Naive B cell (primary cell): Measurements from ENCODE around the gene CDK17. TPM values are rescaled to one million over a fixed set of nuclear protein-coding genes. Genes with fewer than 3 reads are reported as not detected.
A peak's percentile ranks its signal among the peaks of the same experiment; 100 is the strongest.

Experiments used
- ATAC-seq, 2 donors: fragments of 150-1000 bp; cut with Tn5 transposase; 2 replicates each; pipeline ENCODE4 v1.10.0; 2021; ENCODE audit warnings: low read depth in 2 of 2, mild to moderate bottlenecking in 2 of 2, moderate library complexity in 2 of 2
- DNase-seq: peaks from one replicate; pipeline ENCODE4 v3.0.0; 2022
- H3K27ac Mint-ChIP-seq, 6 donors: one replicate each; pipeline ENCODE4 v1.8.0; 2020 to 2022; ENCODE audit warnings: mild to moderate bottlenecking in 6 of 6, mixed read lengths in 6 of 6, moderate library complexity in 5 of 6, inconsistent platforms in 2 of 6
- H3K27me3 Mint-ChIP-seq, 3 donors: one replicate each; pipeline ENCODE4 v1.8.0; 2021 to 2022; ENCODE audit warnings: mixed read lengths in 3 of 3, mild to moderate bottlenecking in 1 of 3
- H3K36me3 Mint-ChIP-seq, 2 donors: one replicate each; pipeline ENCODE4 v1.8.0; 2020 to 2022; ENCODE audit warnings: mixed read lengths in 2 of 2, inconsistent platforms in 1 of 2, mild to moderate bottlenecking in 1 of 2
- H3K4me1 Mint-ChIP-seq, 3 donors: one replicate each; pipeline ENCODE4 v1.8.0; 2020 to 2022; ENCODE audit warnings: mixed read lengths in 3 of 3, inconsistent platforms in 1 of 3, mild to moderate bottlenecking in 1 of 3, moderate library complexity in 1 of 3
- H3K4me3 Mint-ChIP-seq, 8 donors: one replicate each; pipeline ENCODE4 v1.8.0; 2020 to 2022; ENCODE audit warnings: mild to moderate bottlenecking in 8 of 8, mixed read lengths in 8 of 8, moderate library complexity in 8 of 8, inconsistent platforms in 2 of 8
- H3K9me3 Mint-ChIP-seq, 7 donors: one replicate each; pipeline ENCODE4 v1.8.0; 2020 to 2022; ENCODE audit warnings: mixed read lengths in 7 of 7, mild to moderate bottlenecking in 5 of 7, inconsistent platforms in 2 of 7, moderate library complexity in 1 of 7
- polyA plus RNA-seq, 6 donors: library from polyadenylated mRNA; unstranded; fragments of 300-500 nt; fragmentation: Illumina TruSeq; gene quantifications; one replicate each; pipeline ENCODE4 v1.2.3, GENCODE V29; 2021; ENCODE audit warnings: low read depth in 6 of 6

The CDK17 gene
- polyA plus RNA-seq, 6 donors from 2014 or later = 21.4 to 39.0 (median 23.9) TPM

- Mint-ChIP-seq H3K27me3 (no peaks in the 10 kb centered on the region), H3K4me3 (no peak overlapping the region), H3K4me1 (peaks cover 6 to 20% (median 9%) of the 10 kb centered on the region in 3 donors), H3K36me3 (peaks cover 0 to 6% of the 10 kb centered on the region in 2 donors), H3K27ac (no peak overlapping the region), H3K9me3 (peaks cover 0 to 3% (median 0%) of the 10 kb centered on the region in 7 donors)
- no peak for DNase-seq
- ATAC-seq = no peak
Measured at GRCh38 chr12:96313606-96314005, 86.6 kb downstream of the CDK17 start.

- Mint-ChIP-seq H3K9me3 (no peaks in the 10 kb centered on the region), H3K27ac (no peak overlapping the region), H3K27me3 (no peaks in the 10 kb centered on the region), H3K4me1 (peaks cover 6 to 28% (median 6%) of the 10 kb centered on the region in 3 donors), H3K36me3 (peaks cover 0 to 6% of the 10 kb centered on the region in 2 donors), H3K4me3 (no peak overlapping the region)
- DNase-seq (no peak), ATAC-seq (no peak)
Measured at GRCh38 chr12:96311191-96311590, 89.0 kb downstream of the CDK17 start.

- peaks cover 0 to 6% of the 10 kb centered on the region in 2 donors for H3K36me3 Mint-ChIP-seq
- no peak for DNase-seq
- no peak for ATAC-seq
- peaks cover 6 to 23% (median 6%) of the 10 kb centered on the region in 3 donors for H3K4me1 Mint-ChIP-seq
- H3K4me3 Mint-ChIP-seq = no peak overlapping the region
- H3K27ac Mint-ChIP-seq = no peak overlapping the region
- no peaks in the 10 kb centered on the region for H3K27me3 Mint-ChIP-seq
- H3K9me3 Mint-ChIP-seq = no peaks in the 10 kb centered on the region
Measured at GRCh38 chr12:96310067-96310466, 90.2 kb downstream of the CDK17 start.

GRCh38 chr12:96308881-96309280 lies 91.4 kb downstream of the CDK17 start:
- Mint-ChIP-seq H3K27ac (peak overlapping the region in 5 of 6 donors; percentile 5 to 75 (median 37)), H3K36me3 (peaks cover 0 to 6% of the 10 kb centered on the region in 2 donors), H3K4me1 (peaks cover 0 to 14% (median 6%) of the 10 kb centered on the region in 3 donors), H3K4me3 (no peak overlapping the region), H3K9me3 (no peaks in the 10 kb centered on the region), H3K27me3 (no peaks in the 10 kb centered on the region)
- DNase-seq (no peak), ATAC-seq (no peak)

GRCh38 chr12:96305665-96306064 lies 94.6 kb downstream of the CDK17 start:
- Mint-ChIP-seq H3K27ac (peak overlapping the region in 1 of 6 donors; percentile 19), H3K27me3 (no peaks in the 10 kb centered on the region), H3K4me1 (peaks cover 0 to 9% (median 6%) of the 10 kb centered on the region in 3 donors), H3K36me3 (peaks cover 0 to 10% of the 10 kb centered on the region in 2 donors), H3K9me3 (no peaks in the 10 kb centered on the region), H3K4me3 (peak overlapping the region in 1 of 8 donors; percentile 18)
- DNase-seq (no peak), ATAC-seq (no peak)

- peaks cover 0 to 14% of the 10 kb centered on the region in 2 donors for H3K36me3 Mint-ChIP-seq
- no peaks in the 10 kb centered on the region for H3K27me3 Mint-ChIP-seq
- H3K27ac Mint-ChIP-seq = no peak overlapping the region
- H3K4me1 Mint-ChIP-seq = peaks cover 0 to 9% (median under 1%) of the 10 kb centered on the region in 3 donors
- no peak overlapping the region for H3K4me3 Mint-ChIP-seq
- DNase-seq (no peak), ATAC-seq (no peak)
- no peaks in the 10 kb centered on the region for H3K9me3 Mint-ChIP-seq
Measured at GRCh38 chr12:96303653-96304052, 96.6 kb downstream of the CDK17 start.

- Mint-ChIP-seq H3K4me1 (peaks cover 0 to 9% (median 0%) of the 10 kb centered on the region in 3 donors), H3K36me3 (peaks cover 0 to 14% of the 10 kb centered on the region in 2 donors), H3K27me3 (no peaks in the 10 kb centered on the region), H3K27ac (no peak overlapping the region), H3K9me3 (no peaks in the 10 kb centered on the region), H3K4me3 (no peak overlapping the region)
- ATAC-seq (no peak), DNase-seq (no peak)
Measured at GRCh38 chr12:96302687-96303310, 97.4 kb downstream of the CDK17 start.

GRCh38 chr12:96301732-96302131 lies 98.5 kb downstream of the CDK17 start:
- Mint-ChIP-seq H3K36me3 (peaks cover 0 to 14% of the 10 kb centered on the region in 2 donors), H3K27me3 (no peaks in the 10 kb centered on the region)
- no peak for ATAC-seq

GRCh38 chr12:96300064-96300463 lies 100.2 kb downstream of the CDK17 start:
- no peak overlapping the region for H3K27ac Mint-ChIP-seq
- peaks cover 0 to 14% of the 10 kb centered on the region in 2 donors for H3K36me3 Mint-ChIP-seq
- DNase-seq (no peak), ATAC-seq (no peak)
- no peaks in the 10 kb centered on the region for H3K9me3 Mint-ChIP-seq
- no peak overlapping the region for H3K4me3 Mint-ChIP-seq
- H3K27me3 Mint-ChIP-seq = no peaks in the 10 kb centered on the region
- no peaks in the 10 kb centered on the region for H3K4me1 Mint-ChIP-seq

More at GRCh38 chr12:96301732-96302131, 98.5 kb downstream of the CDK17 start:
- no peaks in the 10 kb centered on the region for H3K9me3 Mint-ChIP-seq
- no peak overlapping the region for H3K27ac Mint-ChIP-seq
- H3K4me3 Mint-ChIP-seq = no peak overlapping the region
- H3K4me1 Mint-ChIP-seq = no peaks in the 10 kb centered on the region
- no peak for DNase-seq

GRCh38 chr12:96297504-96297903 lies 102.7 kb downstream of the CDK17 start:
- H3K27ac Mint-ChIP-seq = no peak overlapping the region
- peaks cover 0 to 22% of the 10 kb centered on the region in 2 donors for H3K36me3 Mint-ChIP-seq
- DNase-seq (no peak), ATAC-seq (no peak)
- no peaks in the 10 kb centered on the region for H3K27me3 Mint-ChIP-seq
- no peaks in the 10 kb centered on the region for H3K9me3 Mint-ChIP-seq
- no peaks in the 10 kb centered on the region for H3K4me1 Mint-ChIP-seq
- H3K4me3 Mint-ChIP-seq = no peak overlapping the region

- Mint-ChIP-seq H3K36me3 (peaks cover 0 to 22% of the 10 kb centered on the region in 2 donors), H3K27ac (peak overlapping the region in 1 of 6 donors; percentile 38), H3K4me3 (no peak overlapping the region), H3K4me1 (no peaks in the 10 kb centered on the region), H3K9me3 (no peaks in the 10 kb centered on the region), H3K27me3 (no peaks in the 10 kb centered on the region)
- ATAC-seq = no peak
- DNase-seq = no peak
Measured at GRCh38 chr12:96295532-96296160, 104.6 kb downstream of the CDK17 start.

- H3K4me1 Mint-ChIP-seq = no peaks in the 10 kb centered on the region
- peak overlapping the region in 3 of 6 donors; percentile 19 to 33 (median 32) for H3K27ac Mint-ChIP-seq
- no peak overlapping the region for H3K4me3 Mint-ChIP-seq
- no peaks in the 10 kb centered on the region for H3K27me3 Mint-ChIP-seq
- H3K9me3 Mint-ChIP-seq = no peaks in the 10 kb centered on the region
- DNase-seq = no peak
- H3K36me3 Mint-ChIP-seq = peaks cover 0 to 20% of the 10 kb centered on the region in 2 donors
- ATAC-seq = no peak
Measured at GRCh38 chr12:96294831-96295230, 105.4 kb downstream of the CDK17 start.

- Mint-ChIP-seq H3K27me3 (no peaks in the 10 kb centered on the region), H3K4me1 (peaks cover 0 to 3% (median 0%) of the 10 kb centered on the region in 3 donors), H3K36me3 (peaks cover 7 to 11% of the 10 kb centered on the region in 2 donors), H3K27ac (peak overlapping the region in 1 of 6 donors; percentile 54), H3K4me3 (no peak overlapping the region), H3K9me3 (no peaks in the 10 kb centered on the region)
- ATAC-seq (no peak), DNase-seq (no peak)
Measured at GRCh38 chr12:96293093-96293492, 107.1 kb downstream of the CDK17 start.

- peaks cover 0 to 3% (median 0%) of the 10 kb centered on the region in 3 donors for H3K4me1 Mint-ChIP-seq
- peaks cover 14 to 29% of the 10 kb centered on the region in 2 donors for H3K36me3 Mint-ChIP-seq
- H3K27me3 Mint-ChIP-seq = no peaks in the 10 kb centered on the region
- H3K27ac Mint-ChIP-seq = no peak overlapping the region
- no peaks in the 10 kb centered on the region for H3K9me3 Mint-ChIP-seq
- no peak for ATAC-seq
- no peak for DNase-seq
- no peak overlapping the region for H3K4me3 Mint-ChIP-seq
Measured at GRCh38 chr12:96289067-96289466, 111.2 kb downstream of the CDK17 start.
